Subcutaneous adipose tissue (tissue), 4 donors: ENCODE data around the gene CTNNBIP1. TPM values are rescaled to one million over a fixed set of nuclear protein-coding genes. Genes with fewer than 3 reads are reported as not detected.

Experiments
- CTCF ChIP-seq: fragments of 450-650 bp; IDR thresholded peaks from one replicate; pipeline ENCODE4 v1.5.1; 2016; ENCODE audit warnings: low read depth, mild to moderate bottlenecking, control low read depth, antibody characterized with exemption, moderate library complexity
- total RNA-seq, 4 donors: library from RNA; depleted of rRNA; stranded (reverse); fragments of >200 nt; gene quantifications; one replicate each; pipeline ENCODE4 v1.1.0, GENCODE V29; 2016

CTNNBIP1 gene
- total RNA-seq, 4 donors from 2014 or later: 10.8 to 45.2 (median 17.1) TPM

DNA sequence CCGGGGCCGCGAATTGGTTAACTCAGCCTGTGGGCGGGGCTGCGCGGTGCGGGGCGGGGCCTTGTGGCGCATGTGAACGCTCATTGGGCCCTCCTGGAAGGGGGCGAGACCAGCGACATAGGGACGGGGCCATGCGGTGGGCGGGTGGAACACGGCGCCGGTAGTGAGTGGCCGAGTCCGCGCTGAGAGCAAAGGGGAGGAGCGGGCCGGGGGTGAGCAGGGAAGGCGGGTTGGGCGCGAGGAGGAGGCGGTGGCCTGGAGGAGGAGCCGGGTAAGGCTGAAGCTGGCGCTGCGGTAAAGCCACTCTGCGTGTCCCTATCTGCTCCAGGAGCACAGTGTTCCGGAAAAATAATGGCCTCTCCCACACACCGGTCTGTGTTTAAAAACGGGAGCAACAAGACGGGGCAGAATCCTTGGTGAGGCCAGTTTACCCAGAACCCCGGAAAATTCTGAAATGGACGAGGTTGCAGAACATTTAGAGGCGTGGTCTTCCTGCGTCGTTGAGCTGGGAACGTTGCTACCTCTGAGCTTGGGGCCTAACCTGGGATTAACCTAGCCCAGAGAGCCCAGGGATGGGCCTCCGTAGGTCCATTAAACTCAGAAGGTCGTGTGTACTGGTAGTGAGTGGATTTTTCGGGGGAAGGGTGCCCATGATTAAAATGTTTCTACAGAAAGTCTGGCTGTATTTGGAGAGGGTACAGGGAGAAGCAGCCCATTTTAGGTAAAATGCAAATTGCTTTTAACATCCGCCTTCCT is 532 bp upstream of the CTNNBIP1 start:
- no peak for TF ChIP-seq CTCF

- TF ChIP-seq CTCF: no peak
Measured at GRCh38 chr1:9909234-9910046, 629 bp downstream of the CTNNBIP1 start.

DNA sequence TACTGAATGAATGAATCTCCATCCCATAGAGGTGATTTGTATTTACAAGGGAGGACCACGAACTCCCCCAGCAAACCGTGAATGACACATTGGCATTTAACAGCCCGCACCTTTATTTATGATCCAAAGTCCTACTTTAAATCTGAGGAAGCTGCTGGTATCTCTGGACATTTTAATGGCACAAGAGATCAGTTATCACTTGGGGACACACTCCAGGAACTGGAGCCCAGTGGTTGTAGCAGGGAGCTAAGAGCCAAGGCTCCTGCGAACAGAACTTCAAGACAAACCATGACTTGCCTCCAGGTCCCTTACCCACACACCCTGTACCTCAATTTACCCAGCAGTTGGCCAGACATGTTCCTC is 1.2 kb downstream of the CTNNBIP1 start:
- no peak for TF ChIP-seq CTCF

GRCh38 chr1:9907441-9907840 is 2.6 kb downstream of the CTNNBIP1 start:
- TF ChIP-seq CTCF: no peak

DNA sequence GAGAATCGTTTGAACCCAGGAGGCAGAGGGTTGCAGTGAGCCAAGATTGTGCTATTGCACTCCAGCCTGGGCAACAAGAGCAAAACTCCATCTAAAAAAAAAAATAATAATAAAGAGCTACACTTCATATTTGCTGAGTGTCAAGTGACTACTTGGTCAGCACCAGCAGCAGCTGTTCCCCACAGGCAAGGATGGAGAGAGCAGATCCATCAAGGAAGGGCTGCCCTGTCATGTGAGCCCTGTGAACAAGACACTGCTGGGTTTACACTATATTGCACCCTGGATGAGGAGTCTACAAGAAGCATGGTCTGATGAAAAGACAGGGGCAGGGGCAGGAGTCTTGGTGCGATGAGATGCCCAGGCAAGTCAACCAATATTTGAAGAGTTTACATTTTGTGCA is 3.6 kb downstream of the CTNNBIP1 start:
- TF ChIP-seq CTCF: no peak

- TF ChIP-seq CTCF: no peak
Measured at GRCh38 chr1:9905010-9905409, 5.1 kb downstream of the CTNNBIP1 start.

GRCh38 chr1:9904596-9904995 is 5.5 kb downstream of the CTNNBIP1 start:
- no peak for TF ChIP-seq CTCF
